GM12865 (cell line): ENCODE measurements around the gene S1PR3.

Source experiments
- DNase-seq: peaks from one replicate; pipeline ENCODE4 v3.0.0; 2010; ENCODE audit warnings: low read depth
- H3K4me3 ChIP-seq: 2 replicates; pipeline ENCODE4 v1.5.1; 2011; ENCODE audit warnings: mild to moderate bottlenecking, low read depth, low read length, control low read depth
- CTCF ChIP-seq: IDR thresholded peaks from 2 replicates; pipeline ENCODE4 v1.5.1; 2011; ENCODE audit warnings: low read length, control low read depth, low read depth, inconsistent platforms; ENCODE audit not compliant: insufficient read depth; ENCODE audit errors: missing control alignments

The S1PR3 gene

GRCh38 chr9:89048616-89049015 is 57.3 kb downstream of the S1PR3 start:
- no peak for DNase-seq
- no peak for TF ChIP-seq CTCF
- no peak overlapping the region for H3K4me3 ChIP-seq

GRCh38 chr9:89049646-89050045 is 58.4 kb downstream of the S1PR3 start:
- no peak overlapping the region for H3K4me3 ChIP-seq
- TF ChIP-seq CTCF, result no peak
- no peak for DNase-seq

- no peak overlapping the region for H3K4me3 ChIP-seq
- no peak for DNase-seq
- no peak for TF ChIP-seq CTCF
Measured at GRCh38 chr9:89051421-89052025, 60.3 kb downstream of the S1PR3 start.

GRCh38 chr9:89052470-89053097 is 61.3 kb downstream of the S1PR3 start:
- DNase-seq, result no peak
- no peak for TF ChIP-seq CTCF
- no peak overlapping the region for H3K4me3 ChIP-seq

GRCh38 chr9:89053301-89053700 is 62.0 kb downstream of the S1PR3 start:
- no peak for TF ChIP-seq CTCF
- no peak for DNase-seq
- no peak overlapping the region for H3K4me3 ChIP-seq
